Activated T-cell treated with anti-CD3 and anti-CD28 coated beads, Interleukin-2, amount 50 U/mL, for 24 hours (primary cell): ENCODE measurements around the gene SLC10A3.
"Not testable (repeated sequence)": the region's sequence is repeated elsewhere in the genome, so short reads cannot be mapped to it uniquely, and the experiment has no call there.

ENCODE experiments used
- DNase-seq: peaks from one replicate; pipeline ENCODE4 v3.0.0-alpha.2; 2020
- H3K27ac Mint-ChIP-seq: 2 replicates; pipeline ENCODE4 v1.8.0; 2020; ENCODE audit warnings: mild to moderate bottlenecking, mixed read lengths
- H3K27me3 Mint-ChIP-seq: 2 replicates; pipeline ENCODE4 v1.8.0; 2020; ENCODE audit warnings: mixed read lengths
- H3K36me3 Mint-ChIP-seq: 2 replicates; pipeline ENCODE4 v1.8.0; 2020; ENCODE audit warnings: low read depth, mixed read lengths
- H3K4me1 Mint-ChIP-seq: 2 replicates; pipeline ENCODE4 v1.8.0; 2020; ENCODE audit warnings: low read depth, mixed read lengths
- H3K4me3 Mint-ChIP-seq: 2 replicates; pipeline ENCODE4 v1.8.0; 2020; ENCODE audit warnings: mild to moderate bottlenecking, moderate library complexity, mixed read lengths
- H3K9me3 Mint-ChIP-seq: 2 replicates; pipeline ENCODE4 v1.8.0; 2020; ENCODE audit warnings: mixed read lengths

SLC10A3 gene

DNA sequence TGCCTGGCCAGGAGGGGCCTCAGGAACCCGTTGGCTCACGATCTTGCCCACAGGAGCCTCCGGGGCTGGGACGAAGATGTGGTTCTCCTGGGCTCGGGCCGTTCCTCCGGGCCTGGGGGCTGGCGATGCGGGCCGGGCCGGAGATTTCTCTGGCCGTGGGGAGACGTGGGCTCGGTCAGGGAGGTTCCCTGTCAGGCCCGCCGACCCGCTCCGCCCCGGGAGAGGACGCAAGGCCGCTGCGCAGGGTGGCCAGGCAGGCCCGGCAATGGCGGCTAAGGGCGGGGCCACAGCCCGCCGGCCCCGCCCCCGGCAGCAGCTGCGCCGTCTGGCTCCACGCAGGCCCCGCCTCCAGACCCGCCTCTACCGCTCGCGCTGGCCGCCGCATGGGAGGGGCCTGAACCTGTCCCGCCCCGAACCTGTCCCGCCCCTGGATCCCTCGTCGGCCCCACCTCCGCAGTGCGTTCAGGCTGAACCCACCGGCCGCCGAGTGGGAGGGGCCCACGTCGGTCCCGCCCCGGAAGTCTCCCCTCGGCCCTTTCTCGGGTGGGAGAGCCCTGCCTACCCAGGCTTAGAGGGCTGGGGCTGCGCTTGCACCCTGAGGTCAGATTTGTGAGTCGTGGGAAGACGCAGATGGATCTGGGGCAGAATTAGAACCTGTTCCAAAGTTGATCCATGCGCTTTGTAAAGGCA, 25.7 kb upstream of the SLC10A3 start, which contains the start of gene FAM3A:
TSS of gene FAM3A (minus strand) at position 267 of the 690 bp plus-strand sequence. CDS start 460 bp downstream, outside the sequence.
- peaks cover 21% of the 10 kb centered on the region for H3K27me3 Mint-ChIP-seq
- H3K9me3 Mint-ChIP-seq = no peaks in the 10 kb centered on the region
- peaks cover 28% of the 10 kb centered on the region for H3K4me1 Mint-ChIP-seq
- peak within 1 kb of the TSS; percentile 90 for H3K27ac Mint-ChIP-seq
- peak within 1 kb of the TSS; percentile 84 for H3K4me3 Mint-ChIP-seq
- peak; percentile 96 for DNase-seq
- H3K36me3 Mint-ChIP-seq = peaks cover 14% of the 10 kb centered on the region

DNA sequence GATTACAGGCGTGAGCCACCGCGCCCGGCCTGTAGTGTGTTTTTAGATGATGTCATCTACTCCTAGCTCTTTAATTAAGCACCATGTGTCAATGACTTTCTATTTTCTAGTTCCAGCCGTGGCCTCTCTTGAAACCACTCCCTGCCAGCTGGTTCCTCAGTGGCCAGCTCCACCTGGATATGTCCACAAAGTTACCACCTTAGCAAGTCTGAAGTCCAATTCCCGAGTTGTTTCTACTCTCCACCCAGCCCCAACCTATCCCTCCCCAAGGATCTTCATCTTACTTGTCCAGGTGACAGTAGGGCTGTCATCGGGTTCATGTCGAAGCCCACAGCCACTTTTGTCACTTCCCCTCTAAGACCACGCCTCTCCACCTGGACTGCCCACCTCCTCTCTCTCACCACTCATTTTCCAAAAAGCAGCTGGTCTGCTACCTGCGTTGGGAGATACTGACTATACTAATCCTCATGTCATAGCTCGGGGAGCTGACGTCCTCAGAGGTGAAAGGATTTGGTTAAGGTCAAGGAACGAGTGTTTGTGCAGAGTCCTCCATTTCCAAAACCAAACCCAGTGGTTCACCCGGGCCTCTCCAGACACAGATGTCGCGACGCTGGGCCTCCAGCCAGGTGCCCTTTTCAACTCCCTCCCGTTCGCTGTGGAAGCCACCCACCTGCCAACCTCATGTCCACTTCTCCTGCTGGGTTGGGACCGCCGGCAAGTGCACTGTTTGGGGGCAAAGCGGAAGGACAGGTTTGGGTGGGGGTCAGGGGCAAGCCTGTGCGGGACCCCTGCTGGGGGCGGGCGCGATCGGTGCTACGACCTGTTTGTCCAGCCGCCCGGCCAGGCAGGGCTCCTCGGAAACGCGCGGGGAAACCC, 24.9 kb upstream of the SLC10A3 start:
- Mint-ChIP-seq H3K4me1 (peaks cover 29% of the 10 kb centered on the region), H3K36me3 (peaks cover 20% of the 10 kb centered on the region), H3K9me3 (no peaks in the 10 kb centered on the region), H3K4me3 (peak overlapping the region; percentile 84), H3K27ac (peak overlapping the region; percentile 88), H3K27me3 (peaks cover 25% of the 10 kb centered on the region)
- no peak for DNase-seq

DNA sequence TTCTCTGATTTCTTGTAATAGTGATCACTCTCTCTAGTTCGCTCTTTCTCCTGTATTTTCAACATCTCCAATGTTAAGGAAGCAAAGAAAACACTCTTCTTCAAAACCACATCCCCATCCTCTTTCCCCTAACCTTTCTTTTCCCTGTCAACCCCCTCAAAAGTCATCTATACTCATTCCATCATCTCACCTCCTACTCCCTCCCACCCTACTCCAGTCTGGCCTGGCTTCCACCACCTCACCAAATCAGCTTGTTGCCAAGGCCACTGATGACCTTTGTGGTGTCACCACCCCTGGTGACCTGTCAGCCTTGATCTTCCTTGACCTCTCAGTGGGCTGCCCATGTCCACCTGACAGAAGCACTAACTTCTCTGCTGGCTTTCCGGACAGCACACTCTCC, 23.3 kb upstream of the SLC10A3 start:
- DNase-seq = no peak
- H3K36me3 Mint-ChIP-seq = peaks cover 32% of the 10 kb centered on the region
- no peaks in the 10 kb centered on the region for H3K9me3 Mint-ChIP-seq
- H3K4me1 Mint-ChIP-seq = peaks cover 29% of the 10 kb centered on the region
- peak overlapping the region; percentile 65 for H3K27ac Mint-ChIP-seq
- peaks cover 33% of the 10 kb centered on the region for H3K27me3 Mint-ChIP-seq
- H3K4me3 Mint-ChIP-seq = peak overlapping the region; percentile 6

DNA sequence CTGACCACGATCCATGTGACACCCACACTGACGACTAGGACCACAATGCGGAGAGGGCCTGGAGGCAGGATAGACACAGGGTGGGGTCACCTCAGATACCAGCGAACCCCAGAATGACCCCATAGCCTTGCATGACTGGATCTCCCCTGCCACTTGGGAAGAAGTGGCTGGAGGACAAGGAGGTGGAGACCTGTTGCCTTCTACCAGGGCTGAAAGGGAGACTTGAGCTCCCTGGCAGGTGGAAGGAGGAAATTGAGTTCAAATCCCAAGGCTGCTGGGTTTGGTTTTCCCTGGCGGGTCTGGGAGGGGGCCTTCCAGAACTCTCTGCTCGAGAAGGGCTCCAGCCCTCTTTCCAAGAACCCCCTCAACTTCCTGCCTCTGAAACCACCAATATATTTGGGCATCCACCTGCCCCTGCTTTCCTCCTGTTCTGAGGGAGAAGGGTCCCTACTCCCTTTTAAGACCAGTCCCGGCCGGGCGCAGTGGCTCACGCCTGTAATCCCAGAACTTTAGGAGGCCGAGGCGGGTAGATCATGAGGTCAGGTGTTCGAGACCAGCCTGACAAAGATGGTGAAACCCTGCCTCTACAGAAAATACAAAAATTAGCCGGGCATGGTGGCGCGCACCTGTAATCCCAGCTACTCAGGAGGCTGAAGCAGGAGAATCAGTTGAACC, 22.6 kb upstream of the SLC10A3 start:
- no peak overlapping the region for H3K4me3 Mint-ChIP-seq
- DNase-seq = no peak
- H3K36me3 Mint-ChIP-seq = peaks cover 37% of the 10 kb centered on the region
- no peaks in the 10 kb centered on the region for H3K9me3 Mint-ChIP-seq
- no peak overlapping the region for H3K27ac Mint-ChIP-seq
- H3K27me3 Mint-ChIP-seq = peaks cover 37% of the 10 kb centered on the region
- H3K4me1 Mint-ChIP-seq = peaks cover 29% of the 10 kb centered on the region

DNA sequence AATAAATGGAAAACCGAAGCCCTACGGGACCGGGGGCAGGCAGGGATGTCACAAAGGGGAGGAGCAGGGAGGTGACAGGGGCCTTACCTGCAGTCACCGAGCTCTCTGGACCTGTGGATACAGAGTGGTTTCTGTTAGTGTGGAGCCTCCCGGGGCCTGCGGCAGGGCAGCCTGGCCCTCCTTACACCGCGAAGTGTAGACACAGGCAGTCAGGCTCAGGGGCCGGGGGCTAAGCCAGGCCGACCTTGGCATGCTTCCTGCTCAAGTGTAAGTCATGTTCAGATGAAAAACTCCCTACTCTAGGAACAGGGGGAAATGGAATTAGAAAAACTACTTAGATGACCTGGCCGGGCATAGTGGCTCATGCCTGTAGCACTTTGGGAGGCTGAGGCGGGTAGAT, 21.3 kb upstream of the SLC10A3 start:
- no peak overlapping the region for H3K4me3 Mint-ChIP-seq
- H3K4me1 Mint-ChIP-seq = peaks cover 29% of the 10 kb centered on the region
- peaks cover 37% of the 10 kb centered on the region for H3K36me3 Mint-ChIP-seq
- H3K27ac Mint-ChIP-seq = peak overlapping the region; percentile 80
- peaks cover 33% of the 10 kb centered on the region for H3K27me3 Mint-ChIP-seq
- H3K9me3 Mint-ChIP-seq = no peaks in the 10 kb centered on the region
- DNase-seq = no peak

DNA sequence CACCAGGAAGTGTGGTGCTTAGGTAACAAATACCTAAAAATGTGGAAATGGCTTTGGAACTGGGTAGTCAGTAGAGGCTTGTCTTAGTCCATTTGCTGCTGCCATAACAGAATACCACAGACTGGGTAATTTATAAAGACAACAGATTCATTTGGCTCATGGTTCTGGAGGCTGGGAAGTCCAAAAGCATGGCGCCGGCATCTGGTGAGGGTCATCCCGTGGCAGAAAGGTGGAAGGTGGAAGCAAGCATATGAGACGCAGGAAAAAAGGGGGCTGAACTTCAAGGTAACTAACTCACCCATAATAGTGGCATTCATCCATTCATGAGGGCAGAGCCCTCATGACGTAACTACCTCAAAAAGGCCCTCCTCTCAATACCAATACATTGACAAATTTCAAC, 19.0 kb upstream of the SLC10A3 start:
- H3K27ac Mint-ChIP-seq = no peak overlapping the region
- DNase-seq = no peak
- H3K4me1 Mint-ChIP-seq = peaks cover 18% of the 10 kb centered on the region
- no peak overlapping the region for H3K4me3 Mint-ChIP-seq
- peaks cover 47% of the 10 kb centered on the region for H3K36me3 Mint-ChIP-seq
- H3K27me3 Mint-ChIP-seq = peaks cover 32% of the 10 kb centered on the region
- no peaks in the 10 kb centered on the region for H3K9me3 Mint-ChIP-seq

DNA sequence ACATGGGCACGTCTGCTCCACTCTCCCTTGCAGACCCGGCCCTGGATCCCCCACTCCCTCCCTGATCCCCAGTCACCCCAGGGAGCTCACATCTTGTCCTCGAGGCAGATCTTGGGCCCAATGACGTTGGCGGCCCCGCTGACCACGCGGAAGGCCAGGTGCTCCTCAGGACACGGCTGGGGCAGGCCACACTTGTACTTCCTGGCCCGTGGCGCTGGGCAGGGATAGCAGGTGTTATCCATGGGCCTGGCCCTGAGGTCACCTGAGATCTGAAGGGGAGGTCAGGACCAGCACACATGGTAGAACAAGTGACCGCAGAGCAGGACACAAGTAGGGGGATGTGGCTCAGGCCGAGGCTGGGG, 17.9 kb upstream of the SLC10A3 start:
- Mint-ChIP-seq H3K4me1 (peaks cover 11% of the 10 kb centered on the region), H3K27me3 (peaks cover 27% of the 10 kb centered on the region), H3K36me3 (peaks cover 45% of the 10 kb centered on the region), H3K27ac (peak overlapping the region; percentile 52), H3K9me3 (no peaks in the 10 kb centered on the region), H3K4me3 (no peak overlapping the region)
- no peak for DNase-seq

DNA sequence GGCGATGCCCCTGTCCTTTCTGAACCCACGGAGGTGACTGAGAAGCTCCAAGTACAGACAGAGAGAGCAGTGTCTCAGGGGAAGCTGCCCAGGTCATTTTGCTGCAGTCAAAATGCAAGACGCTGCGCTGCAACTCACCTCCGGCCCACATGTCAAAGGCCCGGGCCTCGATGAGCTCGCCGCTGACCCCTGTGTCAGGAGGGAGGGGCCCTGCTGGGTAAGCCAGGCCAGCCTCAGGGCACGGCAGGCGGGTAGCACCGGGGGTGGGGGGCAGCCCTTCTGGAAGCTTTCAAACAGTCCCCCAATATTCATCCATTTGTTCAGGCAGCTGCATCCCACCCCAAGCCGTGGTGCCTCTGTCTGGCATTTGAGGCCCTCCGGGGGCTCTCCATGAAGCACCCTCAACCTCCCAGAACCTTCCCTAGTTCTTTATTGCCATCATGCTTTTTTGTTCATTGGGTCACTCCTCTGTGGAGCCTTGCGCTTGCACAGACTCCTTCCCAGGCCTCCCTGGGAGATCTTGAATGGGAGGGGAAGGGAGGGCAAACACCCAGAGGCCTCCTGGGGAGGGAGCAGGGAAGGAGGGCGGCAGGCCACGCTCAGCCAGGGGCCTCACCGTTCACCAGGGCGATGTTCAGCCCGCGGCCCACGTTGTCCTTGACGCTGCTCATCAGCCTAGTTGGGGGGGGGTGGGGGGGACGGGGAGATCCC, 17.4 kb upstream of the SLC10A3 start:
- Mint-ChIP-seq H3K27me3 (peaks cover 27% of the 10 kb centered on the region), H3K4me3 (no peak overlapping the region), H3K36me3 (peaks cover 45% of the 10 kb centered on the region), H3K27ac (no peak overlapping the region), H3K4me1 (peaks cover 11% of the 10 kb centered on the region), H3K9me3 (no peaks in the 10 kb centered on the region)
- no peak for DNase-seq

DNA sequence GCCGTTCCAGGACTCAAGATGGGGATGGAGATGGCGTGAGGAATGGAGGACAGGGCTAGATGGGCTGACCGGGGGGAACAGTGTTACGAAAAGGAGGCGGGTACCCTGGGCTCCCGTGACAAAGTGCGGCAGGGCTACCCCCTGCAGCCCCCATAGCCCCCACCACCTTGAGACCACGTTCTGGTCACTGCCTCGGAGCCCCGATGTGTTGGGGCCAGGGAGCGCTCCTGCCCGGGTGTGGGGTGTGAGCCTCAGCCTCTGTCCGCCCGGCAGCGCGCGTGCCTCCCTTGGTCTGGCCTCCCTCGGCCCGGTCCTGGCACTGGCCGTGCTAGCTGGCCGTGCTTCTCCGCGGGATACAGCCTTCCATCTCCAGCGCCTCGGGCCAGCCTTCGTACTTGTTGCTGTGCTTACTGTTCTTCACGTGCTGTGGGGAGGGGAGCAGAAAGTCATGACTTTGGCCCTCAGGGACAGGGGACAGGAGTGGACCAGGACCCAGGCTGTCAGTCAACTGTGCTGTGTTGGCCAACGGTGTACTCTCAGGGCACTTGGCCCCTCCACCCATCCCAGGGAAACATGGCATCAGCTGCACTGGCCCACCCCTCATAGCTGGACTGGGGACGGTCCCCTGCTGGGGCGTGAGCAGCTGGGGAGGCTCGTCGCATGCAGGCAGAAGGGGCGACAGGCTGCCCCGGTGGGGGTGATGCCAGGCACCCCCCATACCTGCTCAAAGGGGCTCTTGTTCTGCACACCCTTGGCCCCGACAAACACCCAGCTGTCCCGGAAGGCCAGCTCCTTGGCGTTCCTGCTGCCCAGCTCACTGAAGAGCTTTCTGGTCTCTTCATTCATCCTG, 16.3 kb upstream of the SLC10A3 start:
- Mint-ChIP-seq H3K4me3 (no peak overlapping the region), H3K4me1 (peaks cover 7% of the 10 kb centered on the region)

DNA sequence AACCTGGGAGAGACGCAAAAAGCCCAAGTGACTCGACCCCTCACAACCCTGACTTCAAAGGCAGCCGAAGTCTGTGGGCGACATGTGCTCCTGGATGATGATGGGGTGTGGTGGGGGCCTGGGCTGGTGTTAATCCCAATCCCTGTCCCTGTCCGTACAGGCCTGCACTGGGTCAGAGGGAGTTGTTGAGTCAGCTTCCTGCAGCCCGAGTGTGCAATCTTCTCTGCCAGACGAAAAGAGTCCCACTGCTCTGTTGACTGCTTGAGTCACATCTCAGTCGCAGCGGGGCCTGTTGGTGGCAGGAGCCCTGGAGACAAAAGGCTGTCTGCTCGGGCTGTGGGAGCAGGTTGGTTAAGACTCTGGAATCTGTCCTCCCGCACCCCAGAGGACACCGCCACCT, 15.3 kb upstream of the SLC10A3 start:
- H3K27me3 Mint-ChIP-seq = peaks cover 22% of the 10 kb centered on the region
- no peak overlapping the region for H3K4me3 Mint-ChIP-seq
- no peaks in the 10 kb centered on the region for H3K4me1 Mint-ChIP-seq
- DNase-seq = no peak
- H3K27ac Mint-ChIP-seq = no peak overlapping the region
- H3K36me3 Mint-ChIP-seq = peaks cover 36% of the 10 kb centered on the region
- no peaks in the 10 kb centered on the region for H3K9me3 Mint-ChIP-seq

More for the DNA sequence above, 16.3 kb upstream of the SLC10A3 start:
- Mint-ChIP-seq H3K36me3 (peaks cover 44% of the 10 kb centered on the region), H3K27ac (no peak overlapping the region), H3K9me3 (no peaks in the 10 kb centered on the region), H3K27me3 (peaks cover 27% of the 10 kb centered on the region)
- DNase-seq = no peak

DNA sequence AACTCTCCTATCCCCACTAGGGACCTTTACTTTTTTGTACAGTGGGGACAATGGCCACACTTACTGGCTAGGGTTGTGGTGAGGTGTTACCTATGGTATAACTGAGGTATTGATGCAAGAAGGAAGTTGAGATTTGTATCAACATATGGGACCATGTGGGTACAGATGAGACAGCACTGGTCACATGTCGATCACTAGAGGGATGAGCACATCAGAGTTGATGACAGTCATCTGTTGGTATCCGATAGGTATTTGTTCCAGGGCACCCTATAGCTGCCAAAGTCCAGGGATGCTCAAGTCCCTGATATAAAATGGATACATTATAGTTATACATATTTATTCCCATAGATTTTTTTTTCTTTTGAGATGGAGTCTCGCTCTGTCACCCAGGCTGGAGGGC, 12.6 kb upstream of the SLC10A3 start:
- peaks cover 16% of the 10 kb centered on the region for H3K36me3 Mint-ChIP-seq

DNA sequence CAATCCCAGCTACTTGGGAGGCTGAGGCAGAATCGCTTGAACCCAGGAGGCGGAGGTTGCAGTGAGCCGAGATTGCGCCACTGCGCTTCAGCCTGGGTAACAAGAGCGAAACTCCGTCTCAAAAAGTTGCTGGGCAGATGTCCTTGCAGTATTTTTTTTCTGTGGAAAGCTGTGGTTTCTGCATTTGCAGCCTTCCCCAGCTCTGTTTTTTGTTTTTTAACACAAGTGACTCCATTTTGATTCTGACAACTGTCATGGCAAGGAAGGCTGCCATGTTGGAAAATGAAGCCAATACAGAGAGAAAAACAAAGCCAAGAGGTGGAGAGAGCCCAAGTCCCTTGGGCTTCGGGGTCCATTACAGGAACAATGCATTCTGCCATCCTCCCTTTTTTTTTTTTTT, 11.7 kb upstream of the SLC10A3 start:
- H3K27ac Mint-ChIP-seq = no peak overlapping the region
- H3K4me1 Mint-ChIP-seq = no peaks in the 10 kb centered on the region

More for the DNA sequence above, 12.6 kb upstream of the SLC10A3 start:
- Mint-ChIP-seq H3K27ac (no peak overlapping the region), H3K4me3 (no peak overlapping the region), H3K9me3 (no peaks in the 10 kb centered on the region), H3K27me3 (peaks cover 6% of the 10 kb centered on the region), H3K4me1 (no peaks in the 10 kb centered on the region)
- DNase-seq = no peak

DNA sequence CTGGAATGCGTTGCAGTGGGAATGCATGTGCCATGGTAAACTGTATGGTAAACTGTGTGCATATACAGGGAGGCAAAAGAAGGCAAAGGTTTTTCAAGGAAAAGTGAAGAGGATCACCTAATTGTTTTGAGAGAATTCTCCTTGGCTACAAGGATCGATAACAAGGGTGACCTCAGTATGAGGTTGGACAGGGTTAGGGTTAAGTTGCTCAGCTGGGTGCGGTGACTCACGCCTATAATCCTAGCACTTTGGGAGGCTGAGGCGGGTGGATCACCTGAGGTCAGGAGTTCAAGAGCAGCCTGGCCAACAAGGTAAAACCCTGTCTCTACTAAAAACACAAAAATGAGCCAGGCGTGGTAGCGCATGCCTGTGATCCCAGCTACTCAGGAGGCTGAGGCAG, 11.0 kb upstream of the SLC10A3 start:
- not testable (repeated sequence) for H3K27ac Mint-ChIP-seq, H3K27me3 Mint-ChIP-seq, DNase-seq, H3K9me3 Mint-ChIP-seq, H3K4me3 Mint-ChIP-seq, H3K4me1 Mint-ChIP-seq
- H3K36me3 Mint-ChIP-seq = peaks cover 15% of the 10 kb centered on the region

More for the DNA sequence above, 11.7 kb upstream of the SLC10A3 start:
- no peak for DNase-seq
- Mint-ChIP-seq H3K4me3 (no peak overlapping the region), H3K9me3 (no peaks in the 10 kb centered on the region), H3K36me3 (peaks cover 16% of the 10 kb centered on the region), H3K27me3 (peaks cover 6% of the 10 kb centered on the region)
